A549 (cell line): Measurements from ENCODE around the gene DYNC1I1.

ENCODE experiments used
- CBX2 ChIP-seq: fragments of 200-600 bp; sonication (generic); IDR thresholded peaks from 2 replicates; pipeline ENCODE4 v1.6.1; 2016; ENCODE audit warnings: low read depth, mild to moderate bottlenecking, borderline replicate concordance
- CEBPB ChIP-seq, 2 experiments: fragments of >200 bp in 1 of 2; sonication (Bioruptor Twin) in 1 of 2; formaldehyde crosslinking in 1 of 2; IDR thresholded peaks; 2 replicates each; pipeline ENCODE4 v1.6.1; 2012 to 2016
- CHD2 ChIP-seq: fragments of 150-350 bp; IDR thresholded peaks from 2 replicates; pipeline ENCODE4 v1.6.1; 2014; ENCODE audit warnings: low read length; ENCODE audit not compliant: partially characterized antibody
- CHD4 ChIP-seq: fragments of 200-600 bp; sonication (generic); IDR thresholded peaks from 2 replicates; pipeline ENCODE4 v1.6.1; 2016; ENCODE audit warnings: antibody characterized with exemption, mild to moderate bottlenecking, borderline replicate concordance
- KDM1A ChIP-seq: fragments of 200-600 bp; sonication (generic); IDR thresholded peaks from 2 replicates; pipeline ENCODE4 v1.6.1; 2016; ENCODE audit warnings: low read depth, mild to moderate bottlenecking
- PHF8 ChIP-seq: fragments of 200-600 bp; sonication (generic); IDR thresholded peaks from 2 replicates; pipeline ENCODE4 v1.6.1; 2016; ENCODE audit warnings: low read depth, mild to moderate bottlenecking, antibody characterized with exemption, moderate library complexity, borderline replicate concordance
- POLR2A ChIP-seq: IDR thresholded peaks from 2 replicates; pipeline ENCODE4 v1.6.1; 2012; ENCODE audit warnings: mild to moderate bottlenecking, low read length
- RCOR1 ChIP-seq: fragments of 150-350 bp; IDR thresholded peaks from 2 replicates; pipeline ENCODE4 v1.6.1; 2014; ENCODE audit warnings: antibody characterized with exemption, low read length, low read depth
- REST ChIP-seq: fragments of 200-600 bp; sonication (generic); IDR thresholded peaks from 2 replicates; pipeline ENCODE4 v1.6.1; 2016; ENCODE audit warnings: antibody characterized with exemption, mild to moderate bottlenecking, moderate library complexity
- USF2 ChIP-seq: fragments of 450-650 bp; IDR thresholded peaks from 2 replicates; pipeline ENCODE4 v1.6.1; 2014; ENCODE audit warnings: antibody characterized with exemption
- ZNF302 ChIP-seq: fragments of 250-450 bp; sonication (Bioruptor Pico); IDR thresholded peaks from 2 replicates; pipeline ENCODE4 v1.9.0; 2021; ENCODE audit warnings: inconsistent platforms, mild to moderate bottlenecking, moderate library complexity
- TF ChIP-seq, protein P1 (sequence below): fragments of >200 bp; sonication (Bioruptor Twin); formaldehyde crosslinking; IDR thresholded peaks from 3 replicates; pipeline ENCODE4 v1.5.1; 2016
- TF ChIP-seq, protein P2 (sequence below): IDR thresholded peaks from 2 replicates; pipeline ENCODE4 v1.6.1; 2012
- TF ChIP-seq, protein P3 (sequence below): fragments of 150-350 bp; IDR thresholded peaks from 2 replicates; pipeline ENCODE4 v1.6.1; 2014; ENCODE audit warnings: low read depth, mild to moderate bottlenecking, low read length

- TF ChIP-seq RCOR1 (no peak), REST (no peak), POLR2A (no peak), CHD4 (no peak), ZNF302 (no peak), PHF8 (no peak), CEBPB (IDR thresholded peaks at IDR 0.05) (no peak), KDM1A (no peak), CHD2 (no peak), CBX2 (no peak), USF2 (no peak)
- TF ChIP-seq, protein P1, sequence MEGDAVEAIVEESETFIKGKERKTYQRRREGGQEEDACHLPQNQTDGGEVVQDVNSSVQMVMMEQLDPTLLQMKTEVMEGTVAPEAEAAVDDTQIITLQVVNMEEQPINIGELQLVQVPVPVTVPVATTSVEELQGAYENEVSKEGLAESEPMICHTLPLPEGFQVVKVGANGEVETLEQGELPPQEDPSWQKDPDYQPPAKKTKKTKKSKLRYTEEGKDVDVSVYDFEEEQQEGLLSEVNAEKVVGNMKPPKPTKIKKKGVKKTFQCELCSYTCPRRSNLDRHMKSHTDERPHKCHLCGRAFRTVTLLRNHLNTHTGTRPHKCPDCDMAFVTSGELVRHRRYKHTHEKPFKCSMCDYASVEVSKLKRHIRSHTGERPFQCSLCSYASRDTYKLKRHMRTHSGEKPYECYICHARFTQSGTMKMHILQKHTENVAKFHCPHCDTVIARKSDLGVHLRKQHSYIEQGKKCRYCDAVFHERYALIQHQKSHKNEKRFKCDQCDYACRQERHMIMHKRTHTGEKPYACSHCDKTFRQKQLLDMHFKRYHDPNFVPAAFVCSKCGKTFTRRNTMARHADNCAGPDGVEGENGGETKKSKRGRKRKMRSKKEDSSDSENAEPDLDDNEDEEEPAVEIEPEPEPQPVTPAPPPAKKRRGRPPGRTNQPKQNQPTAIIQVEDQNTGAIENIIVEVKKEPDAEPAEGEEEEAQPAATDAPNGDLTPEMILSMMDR, result no peak
- TF ChIP-seq, protein P2, sequence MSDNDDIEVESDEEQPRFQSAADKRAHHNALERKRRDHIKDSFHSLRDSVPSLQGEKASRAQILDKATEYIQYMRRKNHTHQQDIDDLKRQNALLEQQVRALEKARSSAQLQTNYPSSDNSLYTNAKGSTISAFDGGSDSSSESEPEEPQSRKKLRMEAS, result no peak
- TF ChIP-seq, protein P3, sequence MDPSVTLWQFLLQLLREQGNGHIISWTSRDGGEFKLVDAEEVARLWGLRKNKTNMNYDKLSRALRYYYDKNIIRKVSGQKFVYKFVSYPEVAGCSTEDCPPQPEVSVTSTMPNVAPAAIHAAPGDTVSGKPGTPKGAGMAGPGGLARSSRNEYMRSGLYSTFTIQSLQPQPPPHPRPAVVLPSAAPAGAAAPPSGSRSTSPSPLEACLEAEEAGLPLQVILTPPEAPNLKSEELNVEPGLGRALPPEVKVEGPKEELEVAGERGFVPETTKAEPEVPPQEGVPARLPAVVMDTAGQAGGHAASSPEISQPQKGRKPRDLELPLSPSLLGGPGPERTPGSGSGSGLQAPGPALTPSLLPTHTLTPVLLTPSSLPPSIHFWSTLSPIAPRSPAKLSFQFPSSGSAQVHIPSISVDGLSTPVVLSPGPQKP, result no peak
These were observed 28.4 kb downstream of the DYNC1I1 start for GRCh38 chr7:95800787-95801186.
